ENCODE measurements around the gene LTBR. TPM values are rescaled to one million over a fixed set of nuclear protein-coding genes. Genes with fewer than 3 reads are reported as not detected.

LTBR gene
- total RNA-seq, 2 donors from 2014 or later: 8.4 to 9.1 TPM

DNA sequence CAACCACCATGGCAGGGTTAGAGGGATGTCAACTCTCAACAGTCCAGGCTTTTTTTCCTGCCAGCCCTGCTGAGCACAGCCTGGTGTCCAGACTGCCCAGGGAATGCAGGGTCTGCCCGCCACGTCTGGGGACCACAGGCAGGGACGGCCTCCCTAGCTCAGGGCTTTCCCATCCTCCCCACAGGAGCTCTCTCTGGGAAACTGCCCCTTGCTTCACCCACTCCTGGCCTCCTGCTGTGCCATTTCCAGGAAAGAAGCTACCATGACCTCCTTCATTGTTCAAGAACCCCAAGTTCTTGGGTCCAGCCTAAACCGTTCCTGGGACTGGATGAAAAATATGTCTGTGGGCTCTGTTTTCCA lies 13.4 kb upstream of the LTBR start:
- TF ChIP-seq, protein P1, sequence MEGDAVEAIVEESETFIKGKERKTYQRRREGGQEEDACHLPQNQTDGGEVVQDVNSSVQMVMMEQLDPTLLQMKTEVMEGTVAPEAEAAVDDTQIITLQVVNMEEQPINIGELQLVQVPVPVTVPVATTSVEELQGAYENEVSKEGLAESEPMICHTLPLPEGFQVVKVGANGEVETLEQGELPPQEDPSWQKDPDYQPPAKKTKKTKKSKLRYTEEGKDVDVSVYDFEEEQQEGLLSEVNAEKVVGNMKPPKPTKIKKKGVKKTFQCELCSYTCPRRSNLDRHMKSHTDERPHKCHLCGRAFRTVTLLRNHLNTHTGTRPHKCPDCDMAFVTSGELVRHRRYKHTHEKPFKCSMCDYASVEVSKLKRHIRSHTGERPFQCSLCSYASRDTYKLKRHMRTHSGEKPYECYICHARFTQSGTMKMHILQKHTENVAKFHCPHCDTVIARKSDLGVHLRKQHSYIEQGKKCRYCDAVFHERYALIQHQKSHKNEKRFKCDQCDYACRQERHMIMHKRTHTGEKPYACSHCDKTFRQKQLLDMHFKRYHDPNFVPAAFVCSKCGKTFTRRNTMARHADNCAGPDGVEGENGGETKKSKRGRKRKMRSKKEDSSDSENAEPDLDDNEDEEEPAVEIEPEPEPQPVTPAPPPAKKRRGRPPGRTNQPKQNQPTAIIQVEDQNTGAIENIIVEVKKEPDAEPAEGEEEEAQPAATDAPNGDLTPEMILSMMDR (conservative IDR thresholded peaks at IDR 0.05): no peak
- H3K36me3 ChIP-seq (ENCODE audit: control insufficient read depth, insufficient read depth, low read length): no peaks in the 10 kb centered on the region
- Mint-ChIP-seq H3K27me3 (ENCODE audit: insufficient read depth) (peaks cover 10% of the 10 kb centered on the region), H3K27ac (peak overlapping the region; percentile 97), H3K9me3 (no peaks in the 10 kb centered on the region), H3K4me3 (peak overlapping the region; percentile 49), H3K36me3 (ENCODE audit: low read depth) (peaks cover 24% of the 10 kb centered on the region), H3K4me1 (peaks cover 50% of the 10 kb centered on the region)
- H3K9ac ChIP-seq (ENCODE audit: extremely low read depth, low read length, poor library complexity, severe bottlenecking): peak overlapping the region; percentile 9
- peak; percentile 69 for DNase-seq
- no peaks in the 10 kb centered on the region for H3K27me3 ChIP-seq (ENCODE audit: control insufficient read depth, insufficient read depth, low read length, poor library complexity, severe bottlenecking)
- H3K9me3 ChIP-seq (ENCODE audit: control insufficient read depth, low read length): no peaks in the 10 kb centered on the region
- WGBS, 2 experiments (ENCODE audit: insufficient coverage in 1 of 2, insufficient read length in 1 of 2): 56 to 76% methylated on average over 1 to 4 of the region's 4 CpGs
- peak overlapping the region; percentile 25 for H3K4me3 ChIP-seq (ENCODE audit: low read length)
- H3K4me1 ChIP-seq (ENCODE audit: control insufficient read depth, insufficient read depth, low read length): peaks cover 18% of the 10 kb centered on the region
- H3K27ac ChIP-seq (ENCODE audit: low read depth, low read length): no peak overlapping the region

DNA sequence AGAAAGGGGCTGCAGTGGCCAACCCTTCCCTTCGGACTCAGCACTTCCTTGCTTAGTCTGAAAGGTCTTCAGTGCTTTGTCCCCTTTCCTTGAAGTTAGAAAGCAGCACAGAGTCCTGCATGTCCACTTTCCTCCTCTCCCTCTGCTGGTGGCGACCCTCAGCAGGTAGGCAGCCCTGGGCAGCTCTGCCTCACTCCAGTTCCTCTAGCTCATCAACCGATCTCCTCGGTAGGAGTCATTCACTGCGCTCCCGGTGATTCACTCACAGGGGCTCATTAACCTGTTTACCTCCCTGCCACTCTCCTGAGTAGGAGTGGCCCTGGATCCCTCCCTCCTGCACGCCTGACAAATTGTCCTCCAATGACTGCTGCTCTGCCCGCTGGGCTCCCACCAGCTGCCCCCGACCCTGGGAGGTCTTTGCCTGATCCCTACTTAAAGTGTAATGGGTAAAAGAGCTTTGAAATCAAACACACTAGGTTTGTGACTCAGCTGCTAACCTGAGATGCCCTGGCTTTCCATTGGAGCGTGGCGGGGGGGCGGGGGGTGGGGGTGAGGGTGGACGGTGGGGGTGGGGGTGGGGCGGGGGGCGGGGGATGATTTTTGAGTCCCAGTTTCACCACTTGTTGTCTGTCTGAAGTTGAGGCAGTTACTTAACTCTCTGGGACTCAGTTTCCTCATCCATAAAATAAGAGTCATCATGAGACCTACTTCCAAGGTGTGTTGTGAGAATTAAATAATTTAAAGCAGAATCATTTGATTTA lies 12.8 kb upstream of the LTBR start:
- Mint-ChIP-seq H3K27ac (peak overlapping the region; percentile 97), H3K4me1 (peaks cover 56% of the 10 kb centered on the region), H3K36me3 (ENCODE audit: low read depth) (peaks cover 19% of the 10 kb centered on the region), H3K9me3 (no peaks in the 10 kb centered on the region), H3K27me3 (ENCODE audit: insufficient read depth) (peaks cover 10% of the 10 kb centered on the region), H3K4me3 (peak overlapping the region; percentile 49)
- 5 to 7% methylated on average over 6 to 9 of the region's 15 CpGs for WGBS, 2 experiments (ENCODE audit: insufficient coverage in 1 of 2, insufficient read length in 1 of 2)
- H3K36me3 ChIP-seq (ENCODE audit: control insufficient read depth, insufficient read depth, low read length): no peaks in the 10 kb centered on the region
- peak overlapping the region; percentile 9 for H3K9ac ChIP-seq (ENCODE audit: extremely low read depth, low read length, poor library complexity, severe bottlenecking)
- no peaks in the 10 kb centered on the region for H3K9me3 ChIP-seq (ENCODE audit: control insufficient read depth, low read length)
- no peak overlapping the region for H3K27ac ChIP-seq (ENCODE audit: low read depth, low read length)
- TF ChIP-seq, protein P1 (conservative IDR thresholded peaks at IDR 0.05): peak; percentile 87
- H3K27me3 ChIP-seq (ENCODE audit: control insufficient read depth, insufficient read depth, low read length, poor library complexity, severe bottlenecking): no peaks in the 10 kb centered on the region
- peak overlapping the region; percentile 25 for H3K4me3 ChIP-seq (ENCODE audit: low read length)
- peak; percentile 100 for DNase-seq
- H3K4me1 ChIP-seq (ENCODE audit: control insufficient read depth, insufficient read depth, low read length): peaks cover 25% of the 10 kb centered on the region

DNA sequence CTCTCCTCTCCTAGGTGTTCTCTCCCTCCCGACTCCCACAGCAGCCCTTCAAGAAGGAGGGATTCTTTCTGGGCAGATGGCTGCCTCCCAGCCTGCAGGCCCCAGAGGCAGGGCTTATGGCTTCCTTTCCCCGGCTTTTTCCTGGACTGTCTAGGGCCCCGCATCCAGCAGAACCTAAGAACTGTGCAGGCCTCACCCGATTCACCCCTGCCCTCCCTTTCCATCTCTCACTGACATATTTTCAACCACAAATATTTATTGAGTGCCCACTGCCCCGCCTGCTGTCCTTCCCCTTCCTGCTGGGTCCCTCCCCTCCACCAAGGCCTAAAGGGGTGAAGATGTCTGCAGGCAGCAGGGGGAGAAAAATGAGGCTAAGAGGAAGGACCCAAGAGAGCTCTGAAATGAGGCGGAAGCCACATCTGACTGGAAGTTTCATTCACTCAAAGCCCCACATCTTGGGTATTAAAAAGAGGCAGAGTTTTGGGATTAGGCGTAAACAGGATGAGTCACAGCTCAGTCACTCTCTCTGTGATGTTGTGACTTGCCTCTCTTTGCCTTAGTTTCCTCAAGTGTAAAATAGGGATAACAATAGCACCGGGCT lies 11.5 kb upstream of the LTBR start:
- peak overlapping the region; percentile 48 for H3K4me3 ChIP-seq (ENCODE audit: low read length)

More for the DNA sequence above, 11.5 kb upstream of the LTBR start:
- Histone ChIP-seq H3K27me3 (ENCODE audit: control insufficient read depth, insufficient read depth, low read length, poor library complexity, severe bottlenecking) (no peaks in the 10 kb centered on the region), H3K9me3 (ENCODE audit: control insufficient read depth, low read length) (no peaks in the 10 kb centered on the region), H3K36me3 (ENCODE audit: control insufficient read depth, insufficient read depth, low read length) (no peaks in the 10 kb centered on the region), H3K4me1 (ENCODE audit: control insufficient read depth, insufficient read depth, low read length) (peaks cover 34% of the 10 kb centered on the region), H3K27ac (ENCODE audit: low read depth, low read length) (no peak overlapping the region), H3K9ac (ENCODE audit: extremely low read depth, low read length, poor library complexity, severe bottlenecking) (no peak overlapping the region)
- 33 to 40% methylated on average over 5 to 8 of the region's 8 CpGs for WGBS, 2 experiments (ENCODE audit: insufficient coverage in 1 of 2, insufficient read length in 1 of 2)
- Mint-ChIP-seq H3K4me3 (peak overlapping the region; percentile 58), H3K27ac (peak overlapping the region; percentile 73), H3K36me3 (ENCODE audit: low read depth) (peaks cover 9% of the 10 kb centered on the region), H3K9me3 (no peaks in the 10 kb centered on the region), H3K27me3 (ENCODE audit: insufficient read depth) (peaks cover 10% of the 10 kb centered on the region), H3K4me1 (peaks cover 69% of the 10 kb centered on the region)
- TF ChIP-seq, protein P1 (conservative IDR thresholded peaks at IDR 0.05): no peak
- DNase-seq: peak; percentile 82
